Cardiac muscle cell (in vitro differentiated cells and primary cell): Measurements from ENCODE around the gene TICAM2. TPM values are rescaled to one million over a fixed set of nuclear protein-coding genes. Genes with fewer than 3 reads are reported as not detected.

Experiments
- DNase-seq, 2 donors: peaks; one replicate each; pipeline versions ENCODE4 v3.0.0 to v3.0.0-alpha.2; 2010 to 2017; ENCODE audit warnings: low read depth in 1 of 2, low spot score in 1 of 2
- H3K27ac ChIP-seq: fragments of 200-600 bp; sonication (generic); 2 replicates; pipeline ENCODE4 v1.5.1; 2016
- H3K27me3 ChIP-seq: fragments of 200-600 bp; sonication (generic); 2 replicates; pipeline ENCODE4 v1.6.0; 2016; ENCODE audit warnings: control low read depth
- H3K36me3 ChIP-seq: fragments of 200-600 bp; sonication (generic); 2 replicates; pipeline ENCODE4 v1.5.1; 2016; ENCODE audit warnings: control low read depth
- H3K4me1 ChIP-seq: fragments of 200-600 bp; sonication (generic); 2 replicates; pipeline ENCODE4 v1.8.1; 2017; ENCODE audit warnings: low read depth, mild to moderate bottlenecking, mixed run types
- H3K4me3 ChIP-seq: fragments of 200-600 bp; sonication (generic); 2 replicates; pipeline ENCODE4 v1.5.1; 2016; ENCODE audit warnings: mild to moderate bottlenecking
- H3K9me3 ChIP-seq: fragments of 200-600 bp; sonication (generic); 2 replicates; pipeline ENCODE4 v1.5.1; 2017; ENCODE audit warnings: low read depth, mild to moderate bottlenecking, control low read depth
- CTCF ChIP-seq: IDR thresholded peaks from 2 replicates; pipeline ENCODE4 v1.5.1; 2012; ENCODE audit warnings: low read depth, mild to moderate bottlenecking, low read length
- polyA plus RNA-seq: library from polyadenylated mRNA; unstranded; fragments of >200 nt; fragmentation: Nextera tagmentation; extraction: Ambion mirVana; gene quantifications from 2 replicates; pipeline ENCODE4 v1.2.1, GENCODE V29; 2016
- total RNA-seq: library from RNA; depleted of rRNA; stranded (reverse); fragments of >200 nt; gene quantifications from 2 replicates; pipeline ENCODE4 v1.2.3, GENCODE V29; 2016

The TICAM2 gene
- total and polyA plus RNA-seq, 2 experiments from 2014 or later = 0.22 to 0.63 TPM

DNA sequence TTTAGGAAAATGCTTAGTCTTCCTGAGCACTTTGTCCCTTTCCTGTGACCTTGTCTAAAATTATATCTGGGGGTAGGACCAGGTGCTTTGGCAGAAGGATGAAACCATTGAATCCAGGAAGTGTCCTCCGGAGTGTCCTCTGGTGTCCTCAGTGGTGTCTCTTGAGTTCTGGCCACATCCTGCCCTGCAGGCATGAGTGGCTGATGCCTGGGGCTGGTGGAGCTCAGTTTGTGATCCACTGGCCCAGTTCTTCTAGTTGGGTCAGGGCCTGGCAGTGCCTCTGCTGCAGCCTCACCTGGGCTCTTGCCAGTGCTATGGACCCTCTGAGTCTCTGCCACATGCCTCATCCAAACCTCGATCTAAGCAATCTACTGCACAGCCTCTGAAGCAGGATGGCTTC lies 38.0 kb upstream of the TICAM2 start:
- no peak for TF ChIP-seq CTCF
- Histone ChIP-seq H3K27me3 (no peaks in the 10 kb centered on the region), H3K4me1 (no peaks in the 10 kb centered on the region), H3K9me3 (no peaks in the 10 kb centered on the region), H3K36me3 (no peaks in the 10 kb centered on the region), H3K27ac (no peak overlapping the region), H3K4me3 (no peak overlapping the region)
- no peak for DNase-seq

GRCh38 chr5:115639377-115639776 lies 37.1 kb upstream of the TICAM2 start:
- no peaks in the 10 kb centered on the region for H3K4me1 ChIP-seq
- H3K27me3 ChIP-seq = no peaks in the 10 kb centered on the region
- no peaks in the 10 kb centered on the region for H3K9me3 ChIP-seq
- no peak overlapping the region for H3K4me3 ChIP-seq
- H3K27ac ChIP-seq = no peak overlapping the region
- TF ChIP-seq CTCF = no peak
- no peaks in the 10 kb centered on the region for H3K36me3 ChIP-seq
- no peak for DNase-seq

- Histone ChIP-seq H3K27ac (no peak overlapping the region), H3K36me3 (no peaks in the 10 kb centered on the region), H3K4me1 (no peaks in the 10 kb centered on the region), H3K27me3 (no peaks in the 10 kb centered on the region), H3K4me3 (no peak overlapping the region), H3K9me3 (no peaks in the 10 kb centered on the region)
- DNase-seq = no peak
- TF ChIP-seq CTCF = no peak
Measured at GRCh38 chr5:115637507-115637906, 35.2 kb upstream of the TICAM2 start.

GRCh38 chr5:115636008-115636407 lies 33.7 kb upstream of the TICAM2 start:
- H3K27me3 ChIP-seq = no peaks in the 10 kb centered on the region
- no peak overlapping the region for H3K4me3 ChIP-seq
- no peak for TF ChIP-seq CTCF
- H3K9me3 ChIP-seq = no peaks in the 10 kb centered on the region
- no peak for DNase-seq
- H3K27ac ChIP-seq = no peak overlapping the region
- H3K36me3 ChIP-seq = no peaks in the 10 kb centered on the region
- no peaks in the 10 kb centered on the region for H3K4me1 ChIP-seq

DNA sequence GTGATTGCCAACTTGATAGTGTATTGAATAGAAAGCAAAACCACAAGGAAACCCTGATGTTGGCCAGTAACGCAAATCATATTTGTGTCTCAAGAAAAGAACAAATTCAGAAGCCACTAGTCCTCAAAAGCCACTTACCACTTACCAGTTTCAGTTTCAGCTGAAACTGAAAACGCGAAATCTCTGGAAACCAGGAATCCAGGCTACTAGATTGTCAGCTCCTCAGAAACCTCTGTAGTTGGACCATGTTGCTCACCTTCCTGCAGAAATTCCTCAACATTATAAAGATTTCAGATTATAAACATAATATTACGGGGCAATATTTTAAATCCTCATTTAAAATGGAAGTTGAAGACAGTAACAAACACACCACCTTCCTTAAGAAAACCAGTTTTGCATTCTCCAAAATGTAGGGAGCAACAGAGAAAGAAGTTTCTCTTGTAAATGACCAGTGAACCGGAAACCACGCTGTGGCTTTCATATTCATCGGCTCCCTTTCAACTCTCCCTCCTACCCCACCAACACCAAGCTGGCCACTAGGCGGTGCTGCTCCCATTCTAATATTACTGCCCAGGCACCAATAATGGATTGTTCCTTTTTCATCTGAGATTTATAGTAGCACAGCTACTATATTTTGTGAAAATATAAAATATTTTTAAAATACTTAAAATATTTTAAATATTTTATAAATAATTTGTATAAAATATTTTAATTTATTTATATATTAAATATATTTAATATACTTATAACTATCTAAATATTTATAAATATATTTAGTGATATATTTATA lies 32.3 kb upstream of the TICAM2 start:
- no peak overlapping the region for H3K27ac ChIP-seq
- H3K4me1 ChIP-seq = no peaks in the 10 kb centered on the region
- H3K4me3 ChIP-seq = no peak overlapping the region
- H3K27me3 ChIP-seq = no peaks in the 10 kb centered on the region
- H3K36me3 ChIP-seq = no peaks in the 10 kb centered on the region
- DNase-seq = peak; percentile 88 to 89
- no peaks in the 10 kb centered on the region for H3K9me3 ChIP-seq
- TF ChIP-seq CTCF = peak; percentile 94

DNA sequence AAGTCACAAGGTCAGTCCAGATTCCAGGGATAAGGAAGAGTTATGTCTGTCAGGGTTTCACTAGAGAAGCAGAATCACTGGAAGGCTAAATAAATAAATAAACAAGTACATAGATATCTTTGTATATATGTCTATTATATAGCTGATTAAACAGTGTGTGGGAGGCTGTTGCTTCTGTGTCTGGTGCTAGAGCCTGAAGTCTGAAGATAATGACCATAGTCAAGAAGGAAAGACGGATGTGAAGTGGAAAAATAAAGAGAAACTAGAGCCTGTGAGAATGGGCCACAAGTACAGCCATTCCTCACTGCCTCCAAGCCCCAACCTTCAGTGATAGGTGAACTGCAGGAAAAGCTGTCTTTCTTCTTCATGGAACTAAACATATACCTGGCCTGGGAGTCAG lies 27.6 kb upstream of the TICAM2 start:
- Histone ChIP-seq H3K36me3 (no peaks in the 10 kb centered on the region), H3K27ac (no peak overlapping the region), H3K4me3 (no peak overlapping the region), H3K9me3 (no peaks in the 10 kb centered on the region), H3K27me3 (no peaks in the 10 kb centered on the region), H3K4me1 (peaks cover 5% of the 10 kb centered on the region)
- no peak for DNase-seq
- no peak for TF ChIP-seq CTCF
